Stomach (tissue), 9 donors: ENCODE results near the gene TNK2. TPM values are rescaled to one million over a fixed set of nuclear protein-coding genes. Genes with fewer than 3 reads are reported as not detected.

ENCODE experiments used
- DNase-seq, 2 donors: peaks; one replicate each; pipeline versions ENCODE4 v3.0.0 to v3.0.0-alpha.2; 2013 to 2019
- H3K27ac ChIP-seq, 5 donors: fragments of 200-600 bp in 4 of 5; sonication (generic) in 4 of 5; one replicate each; pipeline ENCODE4 v1.5.1; 2013 to 2019; ENCODE audit warnings: mild to moderate bottlenecking in 1 of 5, moderate library complexity in 1 of 5
- H3K27me3 ChIP-seq, 3 donors: fragments of 200-600 bp; sonication (generic); one replicate each; pipeline ENCODE4 v1.5.1; 2017 to 2019; ENCODE audit warnings: mixed run types in 1 of 3
- H3K36me3 ChIP-seq, 4 donors: fragments of 200-600 bp; sonication (generic); 1 replicate in 3 of 4; 2 replicates in 1 of 4; pipeline ENCODE4 v1.5.1; 2016 to 2019
- H3K4me1 ChIP-seq, 4 donors: fragments of 200-600 bp; sonication (generic); one replicate each; pipeline ENCODE4 v1.5.1; 2016 to 2019
- H3K4me3 ChIP-seq, 4 donors: fragments of 200-600 bp; sonication (generic) in 3 of 4; one replicate each; pipeline ENCODE4 v1.5.1; 2016 to 2019; ENCODE audit warnings: mild to moderate bottlenecking in 1 of 4
- H3K9me3 ChIP-seq, 4 donors: fragments of 200-600 bp; sonication (generic); one replicate each; pipeline ENCODE4 v1.5.1; 2016 to 2019
- CTCF ChIP-seq, 7 experiments: fragments of 450-650 bp in 4 of 7; fragments of 200-600 bp in 3 of 7; sonication (generic) in 3 of 7; IDR thresholded peaks; one replicate each; pipeline ENCODE4 v1.5.1; 2016 to 2019; ENCODE audit warnings: antibody characterized with exemption in 7 of 7, control low read depth in 2 of 7, mild to moderate bottlenecking in 1 of 7
- EP300 ChIP-seq: sonication (generic); formaldehyde crosslinking; IDR thresholded peaks from one replicate; pipeline ENCODE4 v1.6.1; 2017; ENCODE audit warnings: antibody characterized with exemption
- POLR2A ChIP-seq, 4 donors: fragments of 450-650 bp; IDR thresholded peaks; one replicate each; pipeline ENCODE4 v1.6.1; 2016; ENCODE audit warnings: antibody characterized with exemption in 4 of 4, control low read depth in 2 of 4, mild to moderate bottlenecking in 1 of 4, moderate library complexity in 1 of 4
- POLR2AphosphoS5 ChIP-seq, 3 donors: sonication (generic); formaldehyde crosslinking; IDR thresholded peaks; one replicate each; pipeline ENCODE4 v1.6.1; 2016; ENCODE audit warnings: antibody characterized with exemption in 3 of 3
- WGBS, 5 donors: extraction: QIAGEN DNeasy Blood & Tissue Kit in 3 of 5; methylation state at CpG; one replicate each; pipeline versions ENCODE4 v1.1.5 to v1.1.7; 2013 to 2018; 5-methylcytosine and 5-hydroxymethylcytosine counted together
- intact Hi-C: fragments of 100-400 bp; cut with DNase I; formaldehyde crosslinking; loops from one replicate; pipeline ENCODE4 v1.15.1; 2023; ENCODE audit warnings: low total_unique reads
- polyA plus RNA-seq, 3 donors: library from polyadenylated mRNA; stranded (reverse); fragments of 200-250 nt; gene quantifications; one replicate each; pipeline ENCODE4 v1.2.3, GENCODE V29; 2013
- total RNA-seq, 5 donors: library from RNA; depleted of rRNA; stranded (reverse); fragments of >200 nt; gene quantifications; one replicate each; pipeline versions ENCODE4 v1.1.0 to v1.2.3, GENCODE V29; 2014 to 2016
- donor health status: healthy with polysubstance abuse.
- donor health status: Bipolar disorder and iron deficiency.
- donor health status: healthy.

Gene TNK2
- total and polyA plus RNA-seq, 8 donors = 6.1 to 431 (median 38.6) TPM

GRCh38 chr3:195931582-195932273, 23.4 kb upstream of the TNK2 start:
- Histone ChIP-seq H3K4me3 (no peak overlapping the region), H3K27ac (no peak overlapping the region), H3K9me3 (no peaks in the 10 kb centered on the region), H3K36me3 (no peaks in the 10 kb centered on the region), H3K27me3 (peaks cover 0 to 6% (median 0%) of the 10 kb centered on the region in 3 donors), H3K4me1 (no peaks in the 10 kb centered on the region)
- no peak for TF ChIP-seq POLR2AphosphoS5 (IDR thresholded peaks at IDR 0.05)
- no peak for TF ChIP-seq EP300
- no peak for TF ChIP-seq POLR2A (IDR thresholded peaks at IDR 0.05)
- no peak for TF ChIP-seq CTCF (IDR thresholded peaks at IDR 0.05)
- DNase-seq = no peak
- 72 to 90% (median 77%) methylated on average over 7 to 8 of the region's 8 CpGs for WGBS, 5 donors
- intact Hi-C loops = no loop called here

GRCh38 chr3:195929452-195929851, 21.1 kb upstream of the TNK2 start:
- intact Hi-C loops = no loop called here
- H3K4me3 ChIP-seq = no peak overlapping the region
- H3K4me1 ChIP-seq = no peaks in the 10 kb centered on the region
- TF ChIP-seq POLR2A (IDR thresholded peaks at IDR 0.05) = no peak
- no peak for TF ChIP-seq POLR2AphosphoS5 (IDR thresholded peaks at IDR 0.05)
- TF ChIP-seq EP300 = no peak
- TF ChIP-seq CTCF (IDR thresholded peaks at IDR 0.05) = no peak
- no peaks in the 10 kb centered on the region for H3K9me3 ChIP-seq
- H3K27ac ChIP-seq = no peak overlapping the region
- H3K36me3 ChIP-seq = no peaks in the 10 kb centered on the region
- H3K27me3 ChIP-seq = peaks cover 0 to 6% (median 0%) of the 10 kb centered on the region in 3 donors
- 42 to 69% (median 58%) methylated on average over 3 of the region's 3 CpGs for WGBS, 5 donors
- no peak for DNase-seq

GRCh38 chr3:195921334-195921791, 13.0 kb upstream of the TNK2 start:
- Histone ChIP-seq H3K27me3 (peaks cover 0 to 8% (median 0%) of the 10 kb centered on the region in 3 donors), H3K9me3 (no peaks in the 10 kb centered on the region), H3K36me3 (no peaks in the 10 kb centered on the region), H3K4me3 (no peak overlapping the region), H3K27ac (no peak overlapping the region), H3K4me1 (no peaks in the 10 kb centered on the region)
- WGBS, 5 donors = 53 to 62% (median 59%) methylated on average over 13 of the region's 13 CpGs
- intact Hi-C loops = no loop called here
- TF ChIP-seq CTCF (IDR thresholded peaks at IDR 0.05) (no peak), EP300 (no peak), POLR2AphosphoS5 (IDR thresholded peaks at IDR 0.05) (no peak), POLR2A (IDR thresholded peaks at IDR 0.05) (no peak)
- DNase-seq = no peak

- WGBS, 5 donors = 88 to 95% (median 92%) methylated on average over 14 of the region's 14 CpGs
- H3K4me3 ChIP-seq = no peak overlapping the region
- no peak overlapping the region for H3K27ac ChIP-seq
- H3K36me3 ChIP-seq = no peaks in the 10 kb centered on the region
- DNase-seq = no peak
- no peaks in the 10 kb centered on the region for H3K9me3 ChIP-seq
- peaks cover 0 to 15% (median 0%) of the 10 kb centered on the region in 3 donors for H3K27me3 ChIP-seq
- TF ChIP-seq CTCF (IDR thresholded peaks at IDR 0.05) (no peak), POLR2A (IDR thresholded peaks at IDR 0.05) (no peak), EP300 (no peak), POLR2AphosphoS5 (IDR thresholded peaks at IDR 0.05) (no peak)
- peaks cover 5 to 14% (median 13%) of the 10 kb centered on the region in 4 donors for H3K4me1 ChIP-seq
- intact Hi-C loops = no loop called here
These were observed 9.8 kb upstream of the TNK2 start for GRCh38 chr3:195918176-195918575.
